Activated CD8-positive, alpha-beta T cell treated with anti-CD3 and anti-CD28 coated beads for 36 hours (primary cell): ENCODE measurements around the gene CORO7. TPM values are rescaled to one million over a fixed set of nuclear protein-coding genes. Genes with fewer than 3 reads are reported as not detected.
"Not testable (repeated sequence)": the region's sequence is repeated elsewhere in the genome, so short reads cannot be mapped to it uniquely, and the experiment has no call there.

Source experiments
- ATAC-seq: fragments of 200-7000 bp; cut with Tn5 transposase; one replicate; pipeline ENCODE4 v1.10.0; 2021; ENCODE audit warnings: mild to moderate bottlenecking, moderate library complexity
- CTCF ChIA-PET: fragments of 350-600 bp; sonication (Branson Sonifier 250); formaldehyde crosslinking; loops from one replicate; lab custom pipeline; 2021; ENCODE audit warnings: antibody characterized with exemption; lab: Charles Lee
- POLR2A ChIA-PET: fragments of 350-600 bp; sonication (Branson Sonifier 250); formaldehyde crosslinking; loops from one replicate; lab custom pipeline; 2021; ENCODE audit warnings: antibody characterized with exemption; lab: Charles Lee
- DNase-seq: peaks from one replicate; pipeline ENCODE4 v3.0.0-alpha.2; 2020
- H3K27ac Mint-ChIP-seq: one replicate; pipeline ENCODE4 v1.8.0; 2021; ENCODE audit warnings: mild to moderate bottlenecking, mixed read lengths
- H3K27me3 Mint-ChIP-seq: one replicate; pipeline ENCODE4 v1.8.0; 2021; ENCODE audit warnings: mixed read lengths
- H3K36me3 Mint-ChIP-seq: one replicate; pipeline ENCODE4 v1.8.0; 2021; ENCODE audit warnings: low read depth, mixed read lengths
- H3K4me1 Mint-ChIP-seq: one replicate; pipeline ENCODE4 v1.8.0; 2021; ENCODE audit warnings: low read depth, mixed read lengths
- H3K4me3 Mint-ChIP-seq: one replicate; pipeline ENCODE4 v1.8.0; 2021; ENCODE audit warnings: mild to moderate bottlenecking, moderate library complexity, mixed read lengths
- H3K9me3 Mint-ChIP-seq: one replicate; pipeline ENCODE4 v1.8.0; 2021; ENCODE audit warnings: mixed read lengths
- intact Hi-C: fragments of 100-400 bp; cut with micrococcal nuclease; formaldehyde crosslinking; loops from one replicate; pipeline ENCODE4 v1.10.0; 2022
- total RNA-seq, 2 experiments: library from RNA; stranded (reverse); gene quantifications; one replicate each; pipeline ENCODE4 v1.2.3, GENCODE V29; 2021
- TF ChIP-seq, protein P1 (sequence below): fragments of 200-600 bp; IDR thresholded peaks from one replicate; pipeline ENCODE4 v1.8.0; 2022; ENCODE audit warnings: antibody characterized with exemption, mild to moderate bottlenecking

CORO7 gene
- total RNA-seq, 2 experiments from 2014 or later, result 73.3 to 76.6 TPM

- POLR2A ChIA-PET, result interaction anchor here (1.2 to 1.4 kb wide), 2 partner anchors 9 to 63 kb away, joined by 3 to 4 read pairs; no protein-coding TSS in a partner anchor
Measured at GRCh38 chr16:4336701-4337539, 79.5 kb downstream of the CORO7 start.

GRCh38 chr16:4334724-4335495, 81.5 kb downstream of the CORO7 start:
- ATAC-seq (no peak), DNase-seq (no peak)
- Mint-ChIP-seq H3K9me3 (no peaks in the 10 kb centered on the region), H3K27ac (no peak overlapping the region), H3K27me3 (no peaks in the 10 kb centered on the region), H3K4me1 (no peaks in the 10 kb centered on the region), H3K36me3 (no peaks in the 10 kb centered on the region), H3K4me3 (no peak overlapping the region)
- TF ChIP-seq, protein P1, sequence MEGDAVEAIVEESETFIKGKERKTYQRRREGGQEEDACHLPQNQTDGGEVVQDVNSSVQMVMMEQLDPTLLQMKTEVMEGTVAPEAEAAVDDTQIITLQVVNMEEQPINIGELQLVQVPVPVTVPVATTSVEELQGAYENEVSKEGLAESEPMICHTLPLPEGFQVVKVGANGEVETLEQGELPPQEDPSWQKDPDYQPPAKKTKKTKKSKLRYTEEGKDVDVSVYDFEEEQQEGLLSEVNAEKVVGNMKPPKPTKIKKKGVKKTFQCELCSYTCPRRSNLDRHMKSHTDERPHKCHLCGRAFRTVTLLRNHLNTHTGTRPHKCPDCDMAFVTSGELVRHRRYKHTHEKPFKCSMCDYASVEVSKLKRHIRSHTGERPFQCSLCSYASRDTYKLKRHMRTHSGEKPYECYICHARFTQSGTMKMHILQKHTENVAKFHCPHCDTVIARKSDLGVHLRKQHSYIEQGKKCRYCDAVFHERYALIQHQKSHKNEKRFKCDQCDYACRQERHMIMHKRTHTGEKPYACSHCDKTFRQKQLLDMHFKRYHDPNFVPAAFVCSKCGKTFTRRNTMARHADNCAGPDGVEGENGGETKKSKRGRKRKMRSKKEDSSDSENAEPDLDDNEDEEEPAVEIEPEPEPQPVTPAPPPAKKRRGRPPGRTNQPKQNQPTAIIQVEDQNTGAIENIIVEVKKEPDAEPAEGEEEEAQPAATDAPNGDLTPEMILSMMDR, result no peak
- ChIA-PET POLR2A (interaction anchor here (1.4 kb wide), 2 partner anchors 15 to 20 kb away, joined by 3 to 5 read pairs; no protein-coding TSS in a partner anchor), CTCF (interaction anchor here (1.2 to 2.0 kb wide), 3 partner anchors 12 to 81 kb away, joined by 4 to 6 read pairs (median 4); no protein-coding TSS in a partner anchor)
- intact Hi-C loops, result no loop called here

More at GRCh38 chr16:4336701-4337539, 79.5 kb downstream of the CORO7 start:
- Mint-ChIP-seq H3K4me1 (no peaks in the 10 kb centered on the region), H3K4me3 (no peak overlapping the region), H3K27ac (no peak overlapping the region), H3K9me3 (no peaks in the 10 kb centered on the region), H3K27me3 (no peaks in the 10 kb centered on the region), H3K36me3 (no peaks in the 10 kb centered on the region)
- intact Hi-C loops, result no loop called here
- CTCF ChIA-PET, result interaction anchor here (1.1 kb wide), 1 partner anchor 83 kb away, joined by 3 read pairs; no protein-coding TSS in a partner anchor
- ATAC-seq (no peak), DNase-seq (no peak)
- TF ChIP-seq, protein P1, result no peak

- H3K27me3 Mint-ChIP-seq, ATAC-seq, H3K36me3 Mint-ChIP-seq, intact Hi-C loops, H3K27ac Mint-ChIP-seq, H3K9me3 Mint-ChIP-seq, POLR2A ChIA-PET, H3K4me3 Mint-ChIP-seq, DNase-seq, H3K4me1 Mint-ChIP-seq: not testable (repeated sequence)
- CTCF ChIA-PET, result interaction anchor here (2.4 kb wide), 1 partner anchor 69 kb away, joined by 6 read pairs; no protein-coding TSS in a partner anchor
Measured at GRCh38 chr16:4333714-4334113, 82.7 kb downstream of the CORO7 start.

GRCh38 chr16:4333308-4333638, 83.1 kb downstream of the CORO7 start:
- ChIA-PET POLR2A (interaction anchor here (1.3 to 1.7 kb wide), 2 partner anchors 23 to 27 kb away, joined by 5 to 6 read pairs; no protein-coding TSS in a partner anchor), CTCF (interaction anchor here (1.3 to 6.6 kb wide), 3 partner anchors 45 to 70 kb away, joined by 3 to 54 read pairs (median 6); no protein-coding TSS in a partner anchor)
- Mint-ChIP-seq H3K27ac (no peak overlapping the region), H3K36me3 (no peaks in the 10 kb centered on the region), H3K9me3 (no peaks in the 10 kb centered on the region), H3K4me1 (peaks cover 3% of the 10 kb centered on the region), H3K4me3 (no peak overlapping the region), H3K27me3 (no peaks in the 10 kb centered on the region)
- TF ChIP-seq, protein P1, result no peak
- intact Hi-C loops, result no loop called here
- DNase-seq (no peak), ATAC-seq (no peak)

- TF ChIP-seq, protein P1, result no peak
- Mint-ChIP-seq H3K4me3 (no peak overlapping the region), H3K4me1 (peaks cover 4% of the 10 kb centered on the region), H3K36me3 (no peaks in the 10 kb centered on the region), H3K27ac (no peak overlapping the region), H3K9me3 (no peaks in the 10 kb centered on the region), H3K27me3 (no peaks in the 10 kb centered on the region)
- no peak for ATAC-seq
- intact Hi-C loops, result no loop called here
- ChIA-PET CTCF (interaction anchor here (0.9 to 6.6 kb wide), 10 partner anchors 14 to 350 kb away, joined by 3 to 54 read pairs (median 4); partner anchors contain the start of gene PAM16), POLR2A (interaction anchor here (1.1 to 1.8 kb wide), 4 partner anchors 18 to 80 kb away, joined by 4 to 6 read pairs (median 6); no protein-coding TSS in a partner anchor)
- DNase-seq, result no peak
Measured at GRCh38 chr16:4332623-4333307, 83.6 kb downstream of the CORO7 start.
